ENCODE data around the gene SLC39A6.

DNA sequence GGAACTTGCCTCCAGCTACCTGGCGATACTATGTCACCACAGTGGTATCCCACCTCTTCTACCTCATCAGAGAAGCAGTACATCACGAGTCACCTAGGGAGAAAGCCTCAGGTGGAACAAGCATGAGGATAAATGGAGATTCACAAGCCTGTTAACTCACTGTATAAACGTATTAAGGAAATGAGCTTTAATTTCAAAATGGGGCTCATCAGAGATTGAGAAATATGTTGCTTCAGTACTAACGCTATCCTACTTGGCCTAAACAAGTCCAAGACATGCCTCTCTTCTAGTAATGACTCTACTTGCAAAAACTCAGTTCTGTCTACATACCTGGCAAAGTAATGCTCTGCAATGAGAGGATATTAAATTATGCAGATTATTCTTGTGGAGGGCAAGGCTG, 4.3 kb downstream of the SLC39A6 start:
- TF ChIP-seq, protein P1, sequence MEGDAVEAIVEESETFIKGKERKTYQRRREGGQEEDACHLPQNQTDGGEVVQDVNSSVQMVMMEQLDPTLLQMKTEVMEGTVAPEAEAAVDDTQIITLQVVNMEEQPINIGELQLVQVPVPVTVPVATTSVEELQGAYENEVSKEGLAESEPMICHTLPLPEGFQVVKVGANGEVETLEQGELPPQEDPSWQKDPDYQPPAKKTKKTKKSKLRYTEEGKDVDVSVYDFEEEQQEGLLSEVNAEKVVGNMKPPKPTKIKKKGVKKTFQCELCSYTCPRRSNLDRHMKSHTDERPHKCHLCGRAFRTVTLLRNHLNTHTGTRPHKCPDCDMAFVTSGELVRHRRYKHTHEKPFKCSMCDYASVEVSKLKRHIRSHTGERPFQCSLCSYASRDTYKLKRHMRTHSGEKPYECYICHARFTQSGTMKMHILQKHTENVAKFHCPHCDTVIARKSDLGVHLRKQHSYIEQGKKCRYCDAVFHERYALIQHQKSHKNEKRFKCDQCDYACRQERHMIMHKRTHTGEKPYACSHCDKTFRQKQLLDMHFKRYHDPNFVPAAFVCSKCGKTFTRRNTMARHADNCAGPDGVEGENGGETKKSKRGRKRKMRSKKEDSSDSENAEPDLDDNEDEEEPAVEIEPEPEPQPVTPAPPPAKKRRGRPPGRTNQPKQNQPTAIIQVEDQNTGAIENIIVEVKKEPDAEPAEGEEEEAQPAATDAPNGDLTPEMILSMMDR (IDR thresholded peaks at IDR 0.05) = no peak
- no peak for TF ChIP-seq EZH2 (IDR thresholded peaks at IDR 0.05; ENCODE audit: borderline replicate concordance, insufficient read depth, low read depth, low read length, poor library complexity, severe bottlenecking)

All from B cell (primary cell).